SK-N-SH (cell line): ENCODE measurements around the gene METTL17. TPM values are rescaled to one million over a fixed set of nuclear protein-coding genes. Genes with fewer than 3 reads are reported as not detected.

Experiments
- CTCF ChIA-PET: fragments of 300-600, 350-600 bp; formaldehyde crosslinking; extraction: SDS; loops from one replicate; lab custom pipeline; 2021; lab: Yijun Ruan, JAX
- POLR2A ChIA-PET: fragments of 350-600 bp; sonication (Branson Sonifier 250); formaldehyde crosslinking; extraction: SDS; loops from one replicate; lab custom pipeline; 2020; ENCODE audit warnings: antibody characterized with exemption, inconsistent platforms; lab: Yijun Ruan, JAX
- DNase-seq: peaks from one replicate; pipeline ENCODE4 v3.0.0; 2012
- H2AFZ ChIP-seq: fragments of 200-600 bp; sonication (generic); 2 replicates; pipeline ENCODE4 v1.8.1; 2016; ENCODE audit warnings: antibody characterized with exemption, mild to moderate bottlenecking, low read depth
- H3F3A ChIP-seq: fragments of 200-600 bp; sonication (generic); replicated peaks from 2 replicates; pipeline ENCODE3; 2016; ENCODE audit warnings: antibody characterized with exemption, mild to moderate bottlenecking; ENCODE audit not compliant: insufficient read depth
- H3K27ac ChIP-seq, 2 experiments: fragments of 200-500 bp in 1 of 2; fragments of 200-600 bp in 1 of 2; sonication (Bioruptor generic) in 1 of 2; sonication (generic), shearing (Covaris generic) in 1 of 2; 2 replicates each; pipeline versions ENCODE4 v1.5.1 to v1.6.1; 2014 to 2016; ENCODE audit warnings: low read depth in 2 of 2, inconsistent platforms in 1 of 2, low read length in 1 of 2, mild to moderate bottlenecking in 1 of 2, mixed read lengths in 1 of 2
- H3K27me3 ChIP-seq: fragments of 200-600 bp; sonication (generic), shearing (Covaris generic); 2 replicates; pipeline ENCODE4 v1.6.1; 2016; ENCODE audit warnings: mixed run types; ENCODE audit not compliant: insufficient read depth
- H3K36me3 ChIP-seq, 2 experiments: fragments of 200-500 bp in 1 of 2; fragments of 200-600 bp in 1 of 2; sonication (Bioruptor generic) in 1 of 2; sonication (generic) in 1 of 2; replicated peaks in 1 of 2; 2 replicates each; pipeline versions ENCODE3 to v1.5.1; 2014 to 2016; ENCODE audit warnings: low read length in 1 of 2, mild to moderate bottlenecking in 1 of 2; ENCODE audit not compliant: insufficient read depth in 2 of 2, control insufficient read depth in 1 of 2
- H3K4me1 ChIP-seq, 2 experiments: fragments of 200-500 bp in 1 of 2; fragments of 200-600 bp in 1 of 2; sonication (Bioruptor generic) in 1 of 2; sonication (generic), shearing (Covaris generic) in 1 of 2; 2 replicates each; pipeline versions ENCODE4 v1.5.1 to v1.6.1; 2014 to 2016; ENCODE audit warnings: low read depth in 1 of 2, low read length in 1 of 2, mixed run types in 1 of 2; ENCODE audit not compliant: insufficient read depth in 2 of 2, control insufficient read depth in 1 of 2
- H3K4me2 ChIP-seq: fragments of 200-600 bp; sonication (generic), shearing (Covaris generic); 2 replicates; pipeline ENCODE4 v1.6.1; 2017; ENCODE audit warnings: mixed run types
- H3K4me3 ChIP-seq, 2 experiments: fragments of 200-500 bp in 1 of 2; fragments of 200-600 bp in 1 of 2; sonication (Bioruptor generic) in 1 of 2; sonication (generic), shearing (Covaris generic) in 1 of 2; 2 replicates each; pipeline versions ENCODE4 v1.5.1 to v1.8.1; 2014 to 2016; ENCODE audit warnings: low read depth in 2 of 2, inconsistent platforms in 1 of 2, low read length in 1 of 2, mild to moderate bottlenecking in 1 of 2, mixed read lengths in 1 of 2, moderate library complexity in 1 of 2
- H3K79me2 ChIP-seq: fragments of 200-600 bp; sonication (generic); 2 replicates; pipeline ENCODE4 v1.8.1; 2017; ENCODE audit warnings: mild to moderate bottlenecking; ENCODE audit not compliant: insufficient read depth
- H3K9ac ChIP-seq: fragments of 200-600 bp; sonication (generic); 2 replicates; pipeline ENCODE4 v1.6.1; 2017; ENCODE audit warnings: mixed run types
- H3K9me2 ChIP-seq: fragments of 200-600 bp; sonication (generic); 2 replicates; pipeline ENCODE4 v1.6.1; 2017; ENCODE audit warnings: mixed run types
- H3K9me3 ChIP-seq: fragments of 200-600 bp; sonication (generic); 2 replicates; pipeline ENCODE4 v1.6.1; 2017; ENCODE audit warnings: mixed run types, mild to moderate bottlenecking, moderate library complexity
- H4K20me1 ChIP-seq: fragments of 200-600 bp; sonication (generic); 2 replicates; pipeline ENCODE4 v1.6.1; 2017; ENCODE audit warnings: mild to moderate bottlenecking, mixed run types; ENCODE audit not compliant: insufficient read depth
- FOXM1 ChIP-seq: IDR thresholded peaks from 2 replicates; pipeline ENCODE4 v1.4.0; 2012; ENCODE audit warnings: low read depth, mild to moderate bottlenecking
- GABPA ChIP-seq: IDR thresholded peaks from 2 replicates; pipeline ENCODE4 v1.4.0; 2012; ENCODE audit warnings: low read depth, mild to moderate bottlenecking
- JUND ChIP-seq: IDR thresholded peaks from 2 replicates; pipeline ENCODE4 v1.4.0; 2012
- RCOR1 ChIP-seq: fragments of 150-350 bp; IDR thresholded peaks from 2 replicates; pipeline ENCODE4 v1.6.1; 2017; ENCODE audit warnings: antibody characterized with exemption, low read length
- SIN3A ChIP-seq: IDR thresholded peaks from 2 replicates; pipeline ENCODE4 v1.6.1; 2012; ENCODE audit warnings: low read depth, mild to moderate bottlenecking, low read length, moderate library complexity, borderline replicate concordance
- SMC3 ChIP-seq: IDR thresholded peaks from 2 replicates; pipeline ENCODE4 v1.6.1; 2012; ENCODE audit warnings: low read depth, low read length, improper control_type of control experiment
- YY1 ChIP-seq: IDR thresholded peaks from 2 replicates; pipeline ENCODE4 v1.4.0; 2012; ENCODE audit warnings: low read depth, mild to moderate bottlenecking
- WGBS: methylation state at CpG from one replicate; pipeline ENCODE4 v1.1.6; 2017; ENCODE audit warnings: low lambda C conversion rate; 5-methylcytosine and 5-hydroxymethylcytosine counted together
- polyA plus RNA-seq, 3 experiments: library from polyadenylated mRNA; depleted of rRNA; stranded (reverse); fragments of >200 nt; gene quantifications; 2 replicates each; pipeline ENCODE4 v1.2.3, GENCODE V29; 2012
- TF ChIP-seq, protein P1 (sequence below): IDR thresholded peaks from 2 replicates; pipeline ENCODE4 v1.4.0; 2012; ENCODE audit warnings: low read depth
- TF ChIP-seq, protein P2 (sequence below): fragments of 150-350 bp; IDR thresholded peaks from 2 replicates; pipeline ENCODE4 v1.6.1; 2017; ENCODE audit warnings: antibody characterized with exemption, low read length, low read depth, borderline replicate concordance
- TF ChIP-seq, protein P3 (sequence below): IDR thresholded peaks from 2 replicates; pipeline ENCODE4 v1.4.0; 2012; ENCODE audit warnings: low read depth, borderline replicate concordance
- TF ChIP-seq, protein P4 (sequence below): IDR thresholded peaks from 2 replicates; pipeline ENCODE4 v1.6.1; 2012; ENCODE audit warnings: mild to moderate bottlenecking, low read depth, low read length, moderate library complexity

The METTL17 gene
- polyA plus RNA-seq, 1 of the 3 experiments (the other 2 are of a cell fraction): 104 TPM

DNA sequence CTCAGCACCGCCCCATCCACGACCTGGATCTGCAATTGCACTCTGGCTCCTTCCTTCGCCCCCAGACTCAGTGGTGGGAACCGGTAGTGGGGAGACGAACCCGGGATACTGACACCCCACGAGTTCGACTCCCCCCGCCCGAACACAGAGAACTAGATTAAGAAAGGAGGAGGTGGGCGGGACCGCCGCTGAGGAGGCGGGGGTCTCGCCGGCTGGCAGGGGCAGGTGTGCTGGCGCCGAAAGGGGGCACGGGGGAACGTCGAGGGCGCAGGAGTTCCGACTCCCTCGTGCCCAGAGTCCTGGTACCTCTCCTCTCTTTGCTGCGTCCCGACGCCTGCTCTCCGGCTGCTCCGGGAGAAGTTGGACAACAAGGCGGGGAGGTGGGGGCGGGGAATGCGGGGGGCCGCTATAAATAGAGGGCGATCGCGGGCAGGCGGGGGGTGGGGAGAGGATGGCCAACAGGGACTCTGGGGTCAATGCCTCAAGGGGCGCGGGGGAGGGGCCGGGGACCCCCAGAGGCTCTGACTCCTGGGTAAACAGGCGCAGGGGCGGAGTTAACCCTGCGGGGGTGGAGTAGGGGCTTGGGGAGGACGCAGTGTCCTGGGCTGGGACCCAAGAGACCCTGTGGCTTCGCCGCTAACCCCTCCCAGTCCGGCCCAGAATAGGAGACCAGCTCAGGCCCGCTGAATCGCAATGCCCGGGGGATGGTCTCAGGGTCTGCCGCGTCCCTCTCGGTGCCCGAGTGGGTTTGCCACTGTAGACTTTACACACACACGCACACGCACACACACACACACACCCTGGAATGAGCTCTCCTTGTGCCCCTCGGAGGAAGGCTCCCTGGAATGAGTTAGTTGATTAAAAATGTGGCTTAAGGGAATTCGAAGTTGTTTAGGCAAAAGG lies 35.8 kb downstream of the METTL17 start:
- no peaks in the 10 kb centered on the region for H4K20me1 ChIP-seq
- H3K27me3 ChIP-seq: peaks cover 10% of the 10 kb centered on the region; the same call in 1 of the 2 replicates
- H3K9me3 ChIP-seq: no peaks in the 10 kb centered on the region
- H3K79me2 ChIP-seq: no peaks in the 10 kb centered on the region
- peaks cover 0 to 10% of the 10 kb centered on the region in 2 experiments; a peak in 1 of 4 replicates for H3K4me1 ChIP-seq
- H3K27ac ChIP-seq: peak overlapping the region in 1 of 2 experiments; percentile 55; a peak in 1 of 4 replicates
- TF ChIP-seq, protein P1, sequence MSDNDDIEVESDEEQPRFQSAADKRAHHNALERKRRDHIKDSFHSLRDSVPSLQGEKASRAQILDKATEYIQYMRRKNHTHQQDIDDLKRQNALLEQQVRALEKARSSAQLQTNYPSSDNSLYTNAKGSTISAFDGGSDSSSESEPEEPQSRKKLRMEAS: no peak
- TF ChIP-seq SMC3 (no peak), JUND (no peak), FOXM1 (no peak), GABPA (no peak), RCOR1 (no peak), YY1 (no peak), SIN3A (no peak)
- TF ChIP-seq, protein P2, sequence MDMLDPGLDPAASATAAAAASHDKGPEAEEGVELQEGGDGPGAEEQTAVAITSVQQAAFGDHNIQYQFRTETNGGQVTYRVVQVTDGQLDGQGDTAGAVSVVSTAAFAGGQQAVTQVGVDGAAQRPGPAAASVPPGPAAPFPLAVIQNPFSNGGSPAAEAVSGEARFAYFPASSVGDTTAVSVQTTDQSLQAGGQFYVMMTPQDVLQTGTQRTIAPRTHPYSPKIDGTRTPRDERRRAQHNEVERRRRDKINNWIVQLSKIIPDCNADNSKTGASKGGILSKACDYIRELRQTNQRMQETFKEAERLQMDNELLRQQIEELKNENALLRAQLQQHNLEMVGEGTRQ: no peak
- TF ChIP-seq, protein P3, sequence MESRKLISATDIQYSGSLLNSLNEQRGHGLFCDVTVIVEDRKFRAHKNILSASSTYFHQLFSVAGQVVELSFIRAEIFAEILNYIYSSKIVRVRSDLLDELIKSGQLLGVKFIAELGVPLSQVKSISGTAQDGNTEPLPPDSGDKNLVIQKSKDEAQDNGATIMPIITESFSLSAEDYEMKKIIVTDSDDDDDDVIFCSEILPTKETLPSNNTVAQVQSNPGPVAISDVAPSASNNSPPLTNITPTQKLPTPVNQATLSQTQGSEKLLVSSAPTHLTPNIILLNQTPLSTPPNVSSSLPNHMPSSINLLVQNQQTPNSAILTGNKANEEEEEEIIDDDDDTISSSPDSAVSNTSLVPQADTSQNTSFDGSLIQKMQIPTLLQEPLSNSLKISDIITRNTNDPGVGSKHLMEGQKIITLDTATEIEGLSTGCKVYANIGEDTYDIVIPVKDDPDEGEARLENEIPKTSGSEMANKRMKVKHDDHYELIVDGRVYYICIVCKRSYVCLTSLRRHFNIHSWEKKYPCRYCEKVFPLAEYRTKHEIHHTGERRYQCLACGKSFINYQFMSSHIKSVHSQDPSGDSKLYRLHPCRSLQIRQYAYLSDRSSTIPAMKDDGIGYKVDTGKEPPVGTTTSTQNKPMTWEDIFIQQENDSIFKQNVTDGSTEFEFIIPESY: no peak
- TF ChIP-seq, protein P4, sequence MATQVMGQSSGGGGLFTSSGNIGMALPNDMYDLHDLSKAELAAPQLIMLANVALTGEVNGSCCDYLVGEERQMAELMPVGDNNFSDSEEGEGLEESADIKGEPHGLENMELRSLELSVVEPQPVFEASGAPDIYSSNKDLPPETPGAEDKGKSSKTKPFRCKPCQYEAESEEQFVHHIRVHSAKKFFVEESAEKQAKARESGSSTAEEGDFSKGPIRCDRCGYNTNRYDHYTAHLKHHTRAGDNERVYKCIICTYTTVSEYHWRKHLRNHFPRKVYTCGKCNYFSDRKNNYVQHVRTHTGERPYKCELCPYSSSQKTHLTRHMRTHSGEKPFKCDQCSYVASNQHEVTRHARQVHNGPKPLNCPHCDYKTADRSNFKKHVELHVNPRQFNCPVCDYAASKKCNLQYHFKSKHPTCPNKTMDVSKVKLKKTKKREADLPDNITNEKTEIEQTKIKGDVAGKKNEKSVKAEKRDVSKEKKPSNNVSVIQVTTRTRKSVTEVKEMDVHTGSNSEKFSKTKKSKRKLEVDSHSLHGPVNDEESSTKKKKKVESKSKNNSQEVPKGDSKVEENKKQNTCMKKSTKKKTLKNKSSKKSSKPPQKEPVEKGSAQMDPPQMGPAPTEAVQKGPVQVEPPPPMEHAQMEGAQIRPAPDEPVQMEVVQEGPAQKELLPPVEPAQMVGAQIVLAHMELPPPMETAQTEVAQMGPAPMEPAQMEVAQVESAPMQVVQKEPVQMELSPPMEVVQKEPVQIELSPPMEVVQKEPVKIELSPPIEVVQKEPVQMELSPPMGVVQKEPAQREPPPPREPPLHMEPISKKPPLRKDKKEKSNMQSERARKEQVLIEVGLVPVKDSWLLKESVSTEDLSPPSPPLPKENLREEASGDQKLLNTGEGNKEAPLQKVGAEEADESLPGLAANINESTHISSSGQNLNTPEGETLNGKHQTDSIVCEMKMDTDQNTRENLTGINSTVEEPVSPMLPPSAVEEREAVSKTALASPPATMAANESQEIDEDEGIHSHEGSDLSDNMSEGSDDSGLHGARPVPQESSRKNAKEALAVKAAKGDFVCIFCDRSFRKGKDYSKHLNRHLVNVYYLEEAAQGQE: no peak
- H2AFZ ChIP-seq: peak overlapping the region; percentile 79
- H3K9me2 ChIP-seq: no peaks in the 10 kb centered on the region
- ChIA-PET POLR2A (interaction anchor here (1.2 kb wide), 1 partner anchor 11 kb away, joined by 4 read pairs; no protein-coding TSS in a partner anchor), CTCF (interaction anchor here (0.7 to 18.2 kb wide), 10 partner anchors 8 to 489 kb away, joined by 3 to 555 read pairs (median 10); partner anchors contain the start of genes RNASE7, TMEM253 and ZNF219)
- no peaks in the 10 kb centered on the region for H3F3A ChIP-seq
- H3K4me3 ChIP-seq: peak overlapping the region; percentile 56 to 68
- H3K4me2 ChIP-seq: peak overlapping the region; percentile 89
- WGBS: 24% methylated on average over 37 of the region's 58 CpGs
- H3K9ac ChIP-seq: peak overlapping the region; percentile 31; the same call in 1 of the 2 replicates
- DNase-seq: peak; percentile 63
- no peaks in the 10 kb centered on the region for H3K36me3 ChIP-seq
